Adrenal gland (tissue), 5 donors: Measurements from ENCODE around the gene ST3GAL4.

Source experiments
- POLR2A ChIP-seq, 2 donors: fragments of 450-650 bp; IDR thresholded peaks; one replicate each; pipeline ENCODE4 v1.6.1; 2017; ENCODE audit warnings: antibody characterized with exemption in 2 of 2, mild to moderate bottlenecking in 2 of 2, moderate library complexity in 1 of 2
- TF ChIP-seq, protein P1 (sequence below), 6 experiments: fragments of 450-650 bp in 4 of 6; fragments of 200-600 bp in 2 of 6; sonication (generic) in 1 of 6; IDR thresholded peaks; 1 replicate in 5 of 6; 2 replicates in 1 of 6; pipeline versions ENCODE4 v1.5.1 to v1.8.0; 2016 to 2021; ENCODE audit warnings: antibody characterized with exemption in 6 of 6, mild to moderate bottlenecking in 2 of 6, moderate library complexity in 1 of 6
- donor health status: DM: no; HTN: no; CAD: no.

DNA sequence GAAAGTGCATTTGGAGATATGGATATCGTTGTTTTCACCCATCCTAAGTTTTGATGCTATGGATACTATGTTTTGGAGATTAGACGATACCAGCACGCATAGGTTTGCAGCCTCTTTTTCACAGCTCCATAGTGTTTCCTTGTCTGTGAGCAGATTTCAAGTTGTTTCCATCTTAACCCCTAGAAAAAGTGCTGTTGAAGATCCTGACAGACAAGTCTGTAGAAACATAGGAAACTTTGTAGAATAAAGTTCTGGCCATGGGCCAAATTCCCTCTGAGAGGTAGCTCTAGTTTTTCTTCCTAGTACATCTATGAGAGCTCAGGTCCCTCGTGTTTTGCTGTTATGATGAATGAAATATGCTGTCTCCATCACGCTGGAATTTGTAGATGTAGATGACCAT, 32.4 kb downstream of the ST3GAL4 start:
- TF ChIP-seq, protein P1, sequence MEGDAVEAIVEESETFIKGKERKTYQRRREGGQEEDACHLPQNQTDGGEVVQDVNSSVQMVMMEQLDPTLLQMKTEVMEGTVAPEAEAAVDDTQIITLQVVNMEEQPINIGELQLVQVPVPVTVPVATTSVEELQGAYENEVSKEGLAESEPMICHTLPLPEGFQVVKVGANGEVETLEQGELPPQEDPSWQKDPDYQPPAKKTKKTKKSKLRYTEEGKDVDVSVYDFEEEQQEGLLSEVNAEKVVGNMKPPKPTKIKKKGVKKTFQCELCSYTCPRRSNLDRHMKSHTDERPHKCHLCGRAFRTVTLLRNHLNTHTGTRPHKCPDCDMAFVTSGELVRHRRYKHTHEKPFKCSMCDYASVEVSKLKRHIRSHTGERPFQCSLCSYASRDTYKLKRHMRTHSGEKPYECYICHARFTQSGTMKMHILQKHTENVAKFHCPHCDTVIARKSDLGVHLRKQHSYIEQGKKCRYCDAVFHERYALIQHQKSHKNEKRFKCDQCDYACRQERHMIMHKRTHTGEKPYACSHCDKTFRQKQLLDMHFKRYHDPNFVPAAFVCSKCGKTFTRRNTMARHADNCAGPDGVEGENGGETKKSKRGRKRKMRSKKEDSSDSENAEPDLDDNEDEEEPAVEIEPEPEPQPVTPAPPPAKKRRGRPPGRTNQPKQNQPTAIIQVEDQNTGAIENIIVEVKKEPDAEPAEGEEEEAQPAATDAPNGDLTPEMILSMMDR (IDR thresholded peaks at IDR 0.05): no peak
- TF ChIP-seq POLR2A (IDR thresholded peaks at IDR 0.05): no peak
